Measurements from ENCODE around the gene DGKB.
"Not testable (repeated sequence)": the region's sequence is repeated elsewhere in the genome, so short reads cannot be mapped to it uniquely, and the experiment has no call there.

Gene DGKB

GRCh38 chr7:14375998-14376397, 526.6 kb downstream of the DGKB start:
- no peak for FAIRE-seq

DNA sequence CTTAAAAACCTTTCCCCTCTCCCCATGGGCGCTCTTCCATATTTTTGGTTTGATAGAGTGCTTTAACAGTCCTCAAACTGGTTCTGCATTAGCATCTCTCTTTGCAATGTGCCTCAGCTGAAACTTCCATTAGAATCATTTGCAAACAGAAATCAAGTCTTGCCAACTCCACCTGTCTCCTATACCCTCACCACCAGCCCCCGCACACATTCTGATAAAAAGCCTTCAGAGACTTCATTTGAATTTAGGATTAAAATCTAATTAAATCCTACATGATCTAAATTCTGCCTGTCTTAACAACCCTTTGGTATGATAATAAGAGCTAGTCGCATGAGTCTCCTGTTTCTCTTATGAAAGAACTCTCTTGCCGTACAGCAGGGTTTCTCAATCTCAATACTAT, 528.2 kb downstream of the DGKB start:
- FAIRE-seq, result no peak

DNA sequence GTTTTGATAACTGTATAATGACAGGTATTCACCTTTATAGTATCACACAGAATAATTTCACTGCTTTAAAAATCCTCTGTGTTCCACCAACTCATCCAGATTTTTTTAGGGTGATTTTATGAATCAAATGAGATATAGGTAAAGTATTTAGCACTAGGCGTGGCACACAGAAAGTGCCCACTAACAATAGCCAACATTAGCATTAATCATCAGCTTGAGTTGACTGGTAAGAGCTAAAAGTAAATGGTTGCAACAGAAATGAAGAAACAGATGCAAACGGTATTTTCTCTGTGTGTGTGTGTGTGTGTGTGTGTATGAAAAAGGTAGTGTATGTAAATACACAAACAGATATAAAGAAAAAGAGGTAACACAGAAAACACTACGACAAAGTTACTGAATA, 534.3 kb downstream of the DGKB start:
- FAIRE-seq, result no peak

- no peak for FAIRE-seq
These were observed 551.4 kb downstream of the DGKB start for GRCh38 chr7:14351167-14351566.

DNA sequence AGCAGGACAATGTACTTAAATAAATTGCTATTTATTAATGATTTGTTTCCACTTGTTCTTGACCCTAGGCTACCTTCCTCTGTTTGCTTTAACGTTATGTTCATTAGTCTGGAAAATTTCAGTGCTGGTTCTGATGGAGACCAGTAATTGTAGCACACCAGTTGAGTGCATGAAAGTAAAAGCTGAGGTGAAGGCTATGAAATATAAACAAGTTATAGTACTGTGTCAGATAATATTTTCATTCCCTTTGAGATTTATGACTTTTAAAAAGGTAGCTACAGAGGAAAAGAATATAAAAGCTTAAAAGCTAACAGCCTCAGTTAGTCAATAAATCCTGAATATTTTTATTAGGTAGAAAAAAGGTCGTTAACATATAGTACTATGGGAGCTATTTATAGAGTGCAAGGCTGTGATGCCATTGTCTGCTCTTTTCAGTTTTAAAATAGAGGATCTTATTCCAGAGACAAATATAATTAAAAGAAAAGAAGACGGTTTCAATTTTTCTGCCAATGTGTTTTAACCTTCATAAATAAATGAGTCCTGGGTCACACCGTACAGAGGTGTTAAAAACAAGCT, 561.3 kb downstream of the DGKB start:
- no peak for FAIRE-seq

DNA sequence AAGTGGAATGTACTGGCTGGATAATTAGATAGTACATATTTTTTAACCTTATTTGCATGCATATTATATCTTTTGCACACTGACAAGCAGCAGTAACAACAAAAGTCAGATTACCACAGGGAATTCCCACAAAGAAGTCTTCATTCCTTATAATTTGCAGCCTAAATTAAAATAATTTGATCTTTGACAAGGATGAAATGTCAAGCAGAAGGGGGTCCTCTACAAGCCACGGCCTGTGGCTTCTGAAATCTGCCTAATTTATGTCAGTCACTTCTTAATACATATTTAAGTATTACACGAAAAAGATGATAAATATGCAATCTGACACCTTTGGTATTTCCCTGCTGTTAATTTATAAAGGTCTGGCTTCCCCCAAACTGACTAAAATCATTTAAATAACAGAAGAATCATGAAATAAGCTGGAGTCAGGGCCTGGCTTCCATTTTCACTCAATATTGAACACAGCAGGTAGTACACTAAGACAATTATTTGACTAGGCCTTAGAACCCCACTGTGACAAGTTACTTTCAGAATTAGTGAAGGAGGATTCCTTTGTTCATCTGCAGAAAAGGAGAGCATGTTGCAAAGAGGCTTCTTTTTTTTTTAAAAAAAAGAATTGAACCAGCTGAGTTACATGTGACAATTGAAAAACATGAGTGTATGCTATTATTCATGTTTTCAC, 562.0 kb downstream of the DGKB start:
- FAIRE-seq, result no peak

GRCh38 chr7:14339861-14340260, 562.7 kb downstream of the DGKB start:
- FAIRE-seq, result no peak

- no peak for FAIRE-seq
These were observed 566.3 kb downstream of the DGKB start for GRCh38 chr7:14336256-14336655.

DNA sequence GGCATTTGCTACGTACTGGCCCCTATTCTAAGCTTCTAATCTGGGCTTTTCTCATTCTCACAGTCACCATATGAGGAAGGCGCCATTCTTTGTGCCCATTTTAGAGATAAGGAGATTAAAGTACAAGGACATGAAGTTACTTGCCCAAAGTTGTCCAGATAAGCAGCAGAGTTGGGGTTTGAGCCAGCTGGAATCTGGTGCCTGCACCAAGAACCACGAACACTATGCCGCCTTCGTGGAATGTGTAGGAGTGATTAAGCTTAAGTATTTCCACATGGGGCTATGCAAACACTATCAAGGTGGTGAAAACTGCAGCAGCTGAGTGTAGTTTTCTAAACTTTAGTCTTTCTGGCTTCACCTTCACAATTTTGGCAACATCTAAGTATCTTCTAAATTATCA, 570.4 kb downstream of the DGKB start:
- no peak for FAIRE-seq

DNA sequence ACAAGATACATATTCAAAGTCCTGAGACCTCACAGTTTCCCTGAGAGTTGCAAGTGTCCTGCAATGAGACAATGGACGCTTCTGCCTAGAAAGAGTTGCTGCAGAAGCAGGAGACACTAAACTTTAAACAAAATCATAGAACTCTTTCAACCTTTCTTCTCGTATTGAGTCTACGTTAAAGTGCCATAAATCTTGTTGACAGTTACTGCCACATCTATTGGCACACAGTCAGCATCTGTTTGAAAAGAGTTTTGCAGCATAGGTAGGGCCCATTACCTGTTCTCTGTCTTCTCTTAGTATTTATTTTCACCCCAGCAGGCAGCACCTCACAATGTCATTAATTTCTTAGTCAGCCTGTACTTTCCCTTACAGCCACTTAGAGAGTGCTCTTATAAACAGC, 577.8 kb downstream of the DGKB start:
- FAIRE-seq, result no peak

- FAIRE-seq, result no peak
These were observed 579.8 kb downstream of the DGKB start for GRCh38 chr7:14322724-14323123.

DNA sequence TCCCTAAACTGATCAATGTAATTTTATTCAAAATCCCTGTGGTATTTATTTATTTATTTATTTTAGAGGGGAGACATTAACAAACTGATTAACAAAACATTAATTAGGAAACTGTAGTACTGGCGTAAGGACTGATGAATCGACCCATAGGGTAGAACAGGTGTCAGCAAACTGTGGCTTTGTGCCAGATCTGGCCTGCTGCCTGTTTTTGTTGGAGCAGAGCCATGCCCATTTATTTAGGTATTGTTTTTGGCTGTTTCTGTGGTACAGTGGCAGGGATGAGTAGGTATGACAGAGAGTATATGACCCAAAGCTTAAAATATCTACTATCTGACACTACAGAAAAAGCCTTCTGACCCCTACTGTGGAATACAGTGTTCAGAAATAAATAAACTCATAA, 580.6 kb downstream of the DGKB start:
- no peak for FAIRE-seq

DNA sequence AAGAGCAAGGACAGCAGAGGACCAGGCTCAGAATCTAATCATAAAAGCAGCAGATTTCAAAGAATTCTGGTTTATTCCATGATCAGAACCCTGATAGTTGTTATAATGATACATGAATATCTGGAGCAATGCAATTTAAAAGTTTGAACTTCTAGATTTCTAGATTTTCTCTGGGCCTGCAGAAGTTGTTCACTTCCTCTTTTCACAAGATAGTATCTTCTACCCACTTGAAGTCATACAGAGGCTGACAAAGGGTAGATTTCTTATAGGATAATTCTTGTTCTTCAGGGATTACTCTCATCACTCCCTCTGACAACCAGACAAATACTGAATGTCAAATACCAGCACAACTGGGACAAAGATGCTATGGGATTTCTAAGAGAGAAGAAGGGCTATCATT, 593.1 kb downstream of the DGKB start:
- FAIRE-seq, result no peak

DNA sequence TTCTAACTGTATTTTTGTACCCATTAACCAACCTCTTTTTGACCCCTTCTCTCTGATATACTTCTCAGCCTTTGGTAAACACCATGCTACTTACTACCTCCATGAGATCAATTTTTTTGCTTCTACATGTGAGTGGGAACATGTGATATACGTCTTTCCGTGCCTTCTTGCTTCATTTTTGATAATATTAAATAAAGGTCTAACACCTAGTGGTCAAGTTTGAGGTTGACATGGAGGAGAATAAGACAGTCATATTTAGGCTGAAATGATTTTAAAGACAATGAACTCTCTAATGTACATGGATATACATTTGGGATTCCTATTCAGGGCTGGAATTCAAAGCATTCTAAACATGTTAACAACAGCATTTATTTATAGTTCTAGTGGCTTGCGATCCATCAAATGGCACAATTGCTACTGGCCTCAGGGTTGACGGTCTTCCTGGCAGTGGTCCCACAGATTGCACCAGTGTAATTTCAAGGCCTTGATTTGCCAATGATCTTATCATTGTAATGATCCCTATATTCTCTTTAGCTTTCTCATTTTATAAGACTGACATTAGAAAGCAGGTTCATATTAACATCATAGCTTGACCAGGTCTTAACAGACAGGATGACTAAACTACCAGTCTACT, 597.2 kb downstream of the DGKB start:
- no peak for FAIRE-seq

DNA sequence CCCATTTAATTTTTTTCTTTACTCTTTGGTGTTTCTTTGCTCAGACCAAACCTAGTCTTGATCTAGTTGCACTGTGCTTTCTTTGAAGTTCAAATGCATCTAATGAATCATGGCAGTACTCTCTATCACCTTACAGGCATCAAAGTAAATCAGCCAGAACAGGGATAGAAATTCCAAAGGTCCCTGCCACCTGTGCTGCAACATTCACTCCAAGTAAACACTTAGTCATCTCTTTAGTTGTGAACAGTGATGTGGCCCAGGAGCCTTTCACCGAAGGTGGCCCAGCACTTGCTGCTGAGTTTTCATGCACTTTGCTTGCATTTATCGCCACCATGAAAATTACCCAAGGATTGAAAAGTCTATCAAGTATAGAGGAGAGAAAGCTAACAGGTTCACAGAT, 599.0 kb downstream of the DGKB start:
- no peak for FAIRE-seq

GRCh38 chr7:14294637-14295036, 607.9 kb downstream of the DGKB start:
- FAIRE-seq, result no peak

DNA sequence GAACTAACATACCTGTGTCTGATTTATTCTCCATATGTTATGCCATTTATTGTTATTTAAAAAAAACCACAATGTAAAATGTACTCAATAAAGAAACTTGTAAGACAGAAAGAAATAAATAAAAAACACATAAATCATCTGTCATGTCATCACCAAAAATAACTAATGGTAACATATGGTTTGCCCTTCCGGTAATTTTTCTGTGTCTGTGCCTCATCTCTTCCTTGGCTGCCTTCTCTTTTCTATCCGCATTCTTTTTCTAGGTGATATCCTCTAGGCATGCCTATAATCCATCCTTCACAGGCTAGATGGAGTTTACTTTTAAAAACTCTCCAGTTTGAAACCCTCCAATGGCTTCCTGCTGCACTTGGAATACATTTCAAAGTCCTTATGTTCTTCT, 609.1 kb downstream of the DGKB start:
- no peak for FAIRE-seq

- FAIRE-seq, result no peak
These were observed 609.8 kb downstream of the DGKB start for GRCh38 chr7:14292737-14293136.

DNA sequence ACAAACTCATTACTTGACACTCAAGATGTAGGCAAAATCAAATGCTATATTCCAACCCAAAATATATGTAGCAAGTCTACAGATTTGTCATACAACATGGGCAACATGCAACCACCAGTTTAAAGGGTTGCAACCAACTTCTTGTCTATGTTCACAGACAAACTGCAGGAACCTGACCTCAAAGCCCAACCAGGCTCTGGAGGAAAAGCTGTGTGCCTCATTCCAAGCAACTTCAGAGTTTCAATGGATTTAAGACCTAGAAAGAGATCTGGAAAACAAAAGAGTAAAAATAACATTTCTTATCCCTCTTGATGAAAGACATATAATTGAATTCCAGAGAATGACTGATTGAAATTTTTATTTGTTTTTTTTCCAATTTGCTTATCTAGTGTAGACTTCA, 612.6 kb downstream of the DGKB start:
- no peak for FAIRE-seq

GRCh38 chr7:14288701-14289100, 613.9 kb downstream of the DGKB start:
- FAIRE-seq, result no peak

DNA sequence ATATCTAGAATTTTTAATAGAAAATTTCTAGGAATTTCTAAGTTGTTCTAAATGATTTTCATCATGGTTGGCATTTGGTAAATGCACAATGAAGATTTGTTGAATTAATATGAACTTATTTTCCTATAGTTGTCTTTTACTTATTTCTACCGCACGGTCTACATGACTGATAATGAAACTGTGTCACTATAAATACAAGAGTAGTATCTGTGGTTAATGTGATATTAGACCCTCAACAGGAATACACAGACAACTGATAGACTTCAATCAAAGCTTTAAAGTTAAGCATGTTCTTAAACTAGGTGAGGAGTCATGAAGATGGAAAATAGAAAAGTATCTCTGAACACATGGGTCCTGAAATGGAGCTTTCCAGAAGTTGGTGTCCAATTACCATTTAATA, 615.2 kb downstream of the DGKB start:
- no peak for FAIRE-seq

GRCh38 chr7:14286036-14286435, 616.5 kb downstream of the DGKB start:
- FAIRE-seq, result no peak

GRCh38 chr7:14279065-14279871, 623.3 kb downstream of the DGKB start:
- not testable (repeated sequence) for FAIRE-seq

DNA sequence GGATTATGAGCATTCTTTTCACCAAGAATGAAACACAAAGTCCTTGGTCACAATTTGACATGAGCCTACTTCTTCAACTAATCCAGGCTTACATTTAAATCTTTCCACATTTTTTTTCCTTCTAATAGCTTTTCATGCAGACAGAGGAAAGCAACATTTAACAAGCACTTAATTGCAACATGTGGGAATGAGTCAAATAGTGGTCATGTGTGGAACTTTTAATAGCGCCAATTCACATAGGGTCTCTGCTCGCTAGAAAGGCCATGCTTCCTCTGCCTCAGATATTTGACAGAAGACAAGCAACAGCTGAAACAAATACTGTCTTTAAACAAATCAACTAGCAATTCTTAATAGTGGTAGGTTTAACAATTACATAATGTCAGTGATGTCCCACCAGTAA, 627.2 kb downstream of the DGKB start:
- no peak for FAIRE-seq
